Spleen (tissue), 11 donors: ENCODE results near the gene EIF5A2. TPM values are rescaled to one million over a fixed set of nuclear protein-coding genes. Genes with fewer than 3 reads are reported as not detected.
A peak's percentile ranks its signal among the peaks of the same experiment; 100 is the strongest.

Experiments used
- DNase-seq: peaks from one replicate; pipeline ENCODE4 v3.0.0-alpha.2; 2020
- H3K27ac ChIP-seq, 8 donors: fragments of 200-600 bp; sonication (generic) in 7 of 8; 1 replicate in 4 of 8; 2 replicates in 4 of 8; pipeline versions ENCODE4 v1.5.0 to v1.8.0; 2016 to 2021; ENCODE audit warnings: inconsistent platforms in 4 of 8, mild to moderate bottlenecking in 4 of 8, moderate library complexity in 1 of 8
- H3K27me3 ChIP-seq, 7 donors: fragments of 200-600 bp; sonication (generic) in 6 of 7; replicated peaks in 1 of 7; 1 replicate in 4 of 7; 2 replicates in 3 of 7; pipeline versions ENCODE4 v1.5.0 to v1.8.0; 2016 to 2021; ENCODE audit warnings: inconsistent platforms in 3 of 7, mild to moderate bottlenecking in 1 of 7
- H3K36me3 ChIP-seq, 6 donors: fragments of 200-600 bp; sonication (generic) in 5 of 6; 1 replicate in 4 of 6; 2 replicates in 2 of 6; pipeline versions ENCODE4 v1.5.0 to v1.8.0; 2016 to 2021; ENCODE audit warnings: inconsistent platforms in 2 of 6
- H3K4me1 ChIP-seq, 6 donors: fragments of 200-600 bp; sonication (generic) in 5 of 6; 1 replicate in 3 of 6; 2 replicates in 3 of 6; pipeline versions ENCODE4 v1.5.0 to v1.8.0; 2016 to 2021; ENCODE audit warnings: inconsistent platforms in 3 of 6
- H3K4me3 ChIP-seq, 8 donors: fragments of 200-600 bp; sonication (generic) in 7 of 8; 1 replicate in 4 of 8; 2 replicates in 4 of 8; pipeline versions ENCODE4 v1.5.0 to v1.8.0; 2016 to 2021; ENCODE audit warnings: inconsistent platforms in 4 of 8, mild to moderate bottlenecking in 4 of 8, moderate library complexity in 2 of 8
- H3K9me3 ChIP-seq, 8 donors: fragments of 200-600 bp; sonication (generic) in 7 of 8; 1 replicate in 4 of 8; 2 replicates in 4 of 8; pipeline versions ENCODE4 v1.5.0 to v1.8.0; 2016 to 2021; ENCODE audit warnings: inconsistent platforms in 4 of 8
- POLR2A ChIP-seq, 3 donors: fragments of 450-650 bp; IDR thresholded peaks; one replicate each; pipeline ENCODE4 v1.5.1; 2017; ENCODE audit warnings: antibody characterized with exemption in 3 of 3, mild to moderate bottlenecking in 1 of 3
- POLR2AphosphoS5 ChIP-seq, 3 donors: sonication (generic); formaldehyde crosslinking; IDR thresholded peaks; one replicate each; pipeline ENCODE4 v1.5.1; 2017; ENCODE audit warnings: antibody characterized with exemption in 3 of 3
- WGBS, 5 donors: extraction: QIAGEN DNeasy Blood & Tissue Kit in 3 of 5; methylation state at CpG; one replicate each; pipeline versions ENCODE4 v1.1.5 to v1.1.7; 2013 to 2018; 5-methylcytosine and 5-hydroxymethylcytosine counted together
- intact Hi-C: fragments of 100-400 bp; cut with DNase I; formaldehyde crosslinking; loops from one replicate; pipeline ENCODE4 v1.15.0; 2023; ENCODE audit warnings: low total_unique reads
- polyA plus RNA-seq, 3 donors: library from polyadenylated mRNA; stranded (reverse); fragments of 200-250 nt; gene quantifications; one replicate each; pipeline ENCODE4 v1.2.1, GENCODE V29; 2013
- total RNA-seq, 7 donors: library from RNA; depleted of rRNA in 3 of 7; stranded (reverse); fragments of >200 nt in 3 of 7; fragmentation: NEBNext Ultra II Directional in 4 of 7; extraction: Animal tissue kit (Norgen Biotek cat#: 25700) in 4 of 7; gene quantifications; one replicate each; pipeline versions ENCODE4 v1.1.0 to v1.2.1, GENCODE V29; 2016 to 2021
- TF ChIP-seq, protein P1 (sequence below), 11 experiments: fragments of 200-600 bp in 7 of 11; fragments of 450-650 bp in 4 of 11; sonication (generic) in 4 of 11; IDR thresholded peaks in 8 of 11; conservative IDR thresholded peaks in 3 of 11; 1 replicate in 7 of 11; 2 replicates in 4 of 11; pipeline versions ENCODE4 v1.4.0 to v1.8.0; 2016 to 2021; ENCODE audit warnings: antibody characterized with exemption in 11 of 11, inconsistent platforms in 4 of 11, mild to moderate bottlenecking in 1 of 11
- donor health status: healthy with polysubstance abuse.
- donor health status: DM: no; HTN: no; CAD: no; lungs with moderate emphysema.
- donor health status: DM: no; HTN: no; CAD: no.
- donor health status: Bipolar disorder and iron deficiency.
- donor health status: healthy.
- donor health status: DM: no; HTN: no; CAD: no.
- donor health status: DM: yes; HTN: yes; CAD: no.

EIF5A2 gene
- total and polyA plus RNA-seq, 10 donors, result 0.78 to 7.4 (median 3.4) TPM

DNA sequence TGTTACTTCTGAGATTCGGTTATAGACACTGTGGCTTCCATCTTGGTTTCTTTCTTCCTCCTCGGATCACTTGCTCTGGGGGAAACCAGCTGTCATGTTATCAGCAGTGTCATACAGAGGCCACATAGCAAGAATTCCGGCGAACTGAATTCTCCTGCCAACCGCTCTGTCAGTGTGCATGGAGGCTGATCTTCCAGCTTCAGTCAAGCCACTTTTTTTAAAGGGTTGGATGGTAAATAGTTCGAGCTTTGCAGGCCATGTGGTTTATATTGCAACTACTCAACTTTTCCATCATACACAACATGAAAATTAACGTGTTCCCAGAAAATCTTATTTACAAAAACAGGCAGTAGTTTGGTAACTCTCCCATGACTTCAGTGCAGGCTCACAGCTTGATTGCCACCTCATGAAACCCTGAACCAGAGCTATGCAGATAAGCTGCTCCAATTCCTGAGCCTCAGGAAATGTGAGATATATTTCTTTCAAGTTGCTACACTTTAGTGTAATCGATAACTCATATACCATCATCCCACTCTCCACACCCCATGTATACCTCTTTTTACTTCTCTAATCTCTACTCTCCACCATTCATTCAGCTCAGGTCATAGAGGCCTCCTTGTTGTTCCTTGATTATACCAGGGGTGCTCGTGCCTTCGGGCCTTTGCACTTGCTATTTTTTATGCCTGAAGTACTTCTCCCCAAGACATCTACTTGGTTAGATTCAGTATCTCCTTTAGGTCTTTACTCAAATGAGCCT lies 45.6 kb downstream of the EIF5A2 start:
- intact Hi-C loops, result no loop called here
- peak overlapping the region in 2 of 8 donors; percentile 5 to 27 for H3K27ac ChIP-seq
- H3K9me3 ChIP-seq, result no peaks in the 10 kb centered on the region

DNA sequence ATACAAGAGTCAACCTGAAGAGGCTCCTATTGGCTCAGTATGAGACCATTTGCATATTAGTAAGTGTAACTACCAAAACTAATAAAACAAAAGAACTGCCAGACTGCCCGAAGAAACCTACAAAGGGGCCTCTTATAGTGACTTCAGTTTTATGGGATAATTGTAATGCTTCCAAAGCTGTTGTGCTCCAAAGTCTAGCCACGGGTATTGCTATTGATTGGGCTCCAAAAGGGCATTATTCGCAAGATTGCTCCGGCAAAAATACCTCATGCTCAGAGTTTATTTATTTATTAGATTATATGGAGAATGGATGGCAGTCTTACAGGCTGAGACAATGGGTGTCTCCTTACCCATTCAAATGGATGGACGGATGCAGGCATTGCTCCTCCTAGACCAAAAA lies 49.8 kb downstream of the EIF5A2 start:
- no peaks in the 10 kb centered on the region for H3K9me3 ChIP-seq
- TF ChIP-seq POLR2A (IDR thresholded peaks at IDR 0.05) (no peak), POLR2AphosphoS5 (IDR thresholded peaks at IDR 0.05) (no peak)
- TF ChIP-seq, protein P1, sequence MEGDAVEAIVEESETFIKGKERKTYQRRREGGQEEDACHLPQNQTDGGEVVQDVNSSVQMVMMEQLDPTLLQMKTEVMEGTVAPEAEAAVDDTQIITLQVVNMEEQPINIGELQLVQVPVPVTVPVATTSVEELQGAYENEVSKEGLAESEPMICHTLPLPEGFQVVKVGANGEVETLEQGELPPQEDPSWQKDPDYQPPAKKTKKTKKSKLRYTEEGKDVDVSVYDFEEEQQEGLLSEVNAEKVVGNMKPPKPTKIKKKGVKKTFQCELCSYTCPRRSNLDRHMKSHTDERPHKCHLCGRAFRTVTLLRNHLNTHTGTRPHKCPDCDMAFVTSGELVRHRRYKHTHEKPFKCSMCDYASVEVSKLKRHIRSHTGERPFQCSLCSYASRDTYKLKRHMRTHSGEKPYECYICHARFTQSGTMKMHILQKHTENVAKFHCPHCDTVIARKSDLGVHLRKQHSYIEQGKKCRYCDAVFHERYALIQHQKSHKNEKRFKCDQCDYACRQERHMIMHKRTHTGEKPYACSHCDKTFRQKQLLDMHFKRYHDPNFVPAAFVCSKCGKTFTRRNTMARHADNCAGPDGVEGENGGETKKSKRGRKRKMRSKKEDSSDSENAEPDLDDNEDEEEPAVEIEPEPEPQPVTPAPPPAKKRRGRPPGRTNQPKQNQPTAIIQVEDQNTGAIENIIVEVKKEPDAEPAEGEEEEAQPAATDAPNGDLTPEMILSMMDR (IDR thresholded peaks at IDR 0.05 in 8 of 11, conservative IDR thresholded peaks at IDR 0.05 in 3 of 11), result no peak
- H3K36me3 ChIP-seq, result no peaks in the 10 kb centered on the region
- H3K4me3 ChIP-seq, result no peak overlapping the region
- H3K27me3 ChIP-seq, result no peaks in the 10 kb centered on the region
- no peak for DNase-seq
- H3K27ac ChIP-seq, result no peak overlapping the region
- no peaks in the 10 kb centered on the region for H3K4me1 ChIP-seq
- WGBS, 5 donors, result 89 to 96% (median 92%) methylated on average over 5 of the region's 5 CpGs
- intact Hi-C loops, result no loop called here

More for the DNA sequence above, 45.6 kb downstream of the EIF5A2 start:
- WGBS, 5 donors, result 80 to 93% (median 87%) methylated on average over 10 of the region's 10 CpGs
- Histone ChIP-seq H3K4me3 (no peak overlapping the region), H3K36me3 (peaks cover 0 to 33% (median 32%) of the 10 kb centered on the region in 6 donors), H3K27me3 (no peaks in the 10 kb centered on the region), H3K4me1 (peaks cover 10 to 16% (median 14%) of the 10 kb centered on the region in 6 donors)
- TF ChIP-seq, protein P1 (IDR thresholded peaks at IDR 0.05 in 8 of 11, conservative IDR thresholded peaks at IDR 0.05 in 3 of 11), result no peak
- TF ChIP-seq POLR2A (IDR thresholded peaks at IDR 0.05), result no peak
- TF ChIP-seq POLR2AphosphoS5 (IDR thresholded peaks at IDR 0.05), result no peak
- no peak for DNase-seq

GRCh38 chr3:170852324-170852723 lies 56.1 kb downstream of the EIF5A2 start:
- H3K27ac ChIP-seq, result no peak overlapping the region
- no peak for TF ChIP-seq POLR2AphosphoS5 (IDR thresholded peaks at IDR 0.05)
- TF ChIP-seq, protein P1 (IDR thresholded peaks at IDR 0.05 in 8 of 11, conservative IDR thresholded peaks at IDR 0.05 in 3 of 11), result no peak
- TF ChIP-seq POLR2A (IDR thresholded peaks at IDR 0.05), result no peak
- 49 to 76% (median 66%) methylated on average over 4 of the region's 4 CpGs for WGBS, 5 donors
- DNase-seq, result no peak
- no peak overlapping the region for H3K4me3 ChIP-seq
- no peaks in the 10 kb centered on the region for H3K27me3 ChIP-seq
- no peaks in the 10 kb centered on the region for H3K4me1 ChIP-seq
- H3K9me3 ChIP-seq, result no peaks in the 10 kb centered on the region
- intact Hi-C loops, result no loop called here
- H3K36me3 ChIP-seq, result no peaks in the 10 kb centered on the region

DNA sequence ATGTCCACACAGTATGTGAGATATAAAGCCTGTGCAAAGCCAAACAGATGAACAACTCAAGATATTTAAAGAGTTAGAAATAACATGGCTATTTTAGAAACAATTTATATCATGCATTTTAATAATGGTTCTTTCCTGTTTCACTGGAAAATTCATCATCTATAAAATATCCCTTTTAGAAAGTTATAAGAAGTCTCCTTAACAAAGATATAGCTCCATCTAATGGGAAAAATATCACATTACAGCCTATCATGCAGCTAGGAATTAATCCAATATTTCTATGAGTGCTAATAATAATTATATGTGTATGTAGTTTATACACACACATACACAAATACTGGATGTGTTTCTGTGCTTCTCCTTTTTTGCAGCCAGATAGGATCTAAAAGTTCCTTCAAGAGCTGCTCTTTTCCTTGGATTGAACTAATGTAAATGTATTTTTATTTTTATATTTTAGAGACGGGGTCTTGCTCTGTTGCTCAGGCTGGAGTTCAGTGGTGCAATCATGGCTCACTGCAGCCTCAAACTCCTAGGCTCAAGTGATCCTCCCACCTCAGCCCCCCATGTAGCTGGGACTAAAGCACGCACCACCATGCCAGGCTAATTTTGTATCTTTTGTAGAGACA lies 60.0 kb downstream of the EIF5A2 start:
- H3K4me3 ChIP-seq, result no peak overlapping the region
- peaks cover 0 to 8% (median 3%) of the 10 kb centered on the region in 8 donors for H3K9me3 ChIP-seq
- TF ChIP-seq POLR2A (IDR thresholded peaks at IDR 0.05) (no peak), POLR2AphosphoS5 (IDR thresholded peaks at IDR 0.05) (no peak)
- TF ChIP-seq, protein P1 (IDR thresholded peaks at IDR 0.05 in 8 of 11, conservative IDR thresholded peaks at IDR 0.05 in 3 of 11), result peak in 5 of 11 experiments; percentile 11 to 44 (median 24)
- no peaks in the 10 kb centered on the region for H3K4me1 ChIP-seq
- no peak overlapping the region for H3K27ac ChIP-seq
- no peak for DNase-seq
- intact Hi-C loops, result no loop called here
- no peaks in the 10 kb centered on the region for H3K27me3 ChIP-seq
- H3K36me3 ChIP-seq, result no peaks in the 10 kb centered on the region
- 85 to 96% (median 96%) methylated on average over 2 of the region's 2 CpGs for WGBS, 5 donors
